Measurements from ENCODE around the gene NYAP1. TPM values are rescaled to one million over a fixed set of nuclear protein-coding genes. Genes with fewer than 3 reads are reported as not detected.

NYAP1 gene
- total and polyA plus RNA-seq, 2 of the 8 experiments (the other 6 are each of a cell fraction or from before 2014, with no cell fraction given): 1.9 to 4.6 TPM

- H3K18ac ChIP-seq (ENCODE audit: extremely low read depth, low read length): no peak overlapping the region
- H3K27ac ChIP-seq (ENCODE audit: low read depth, low read length): no peak overlapping the region
- no peak overlapping the region for H3K4me3 ChIP-seq (ENCODE audit: extremely low read depth in 1 of 4, insufficient read depth in 2 of 4, low read depth in 3 of 4, low read length in 4 of 4)
- no peak overlapping the region for H2BK15ac ChIP-seq (ENCODE audit: low read length)
- H3K4me2 ChIP-seq (ENCODE audit: insufficient read depth in 1 of 2, low read depth in 2 of 2, low read length in 2 of 2): no peak overlapping the region
- no peaks in the 10 kb centered on the region for H3K36me3 ChIP-seq (ENCODE audit: control insufficient read depth in 2 of 4, insufficient read depth in 4 of 4, low read length in 3 of 4)
- 79% methylated on average over 8 of the region's 8 CpGs; no CpG with 5 or more reads in 1 of the 2 experiments for WGBS, 2 experiments (ENCODE audit: extremely low coverage in 1 of 2, insufficient coverage in 1 of 2, insufficient read length in 1 of 2, insufficient replicate concordance in 2 of 2, low coverage in 1 of 2, low lambda C conversion rate in 2 of 2, missing lambda C conversion rate in 1 of 2)
- no peaks in the 10 kb centered on the region for H4K20me1 ChIP-seq (replicated peaks in 1 of 2; ENCODE audit: control insufficient read depth in 1 of 2, insufficient read depth in 2 of 2, low read length in 2 of 2)
- H3K27me3 ChIP-seq (replicated peaks in 1 of 4; ENCODE audit: control insufficient read depth in 3 of 4, extremely low read depth in 1 of 4, insufficient read depth in 3 of 4, low read length in 3 of 4): no peaks in the 10 kb centered on the region
- H3K9me3 ChIP-seq (ENCODE audit: insufficient read depth in 2 of 2, low read depth in 1 of 2, low read length in 1 of 2): no peaks in the 10 kb centered on the region
- DNase-seq (ENCODE audit: low read depth in 1 of 2, low spot score in 2 of 2): no peak
- no peak overlapping the region for H2BK12ac ChIP-seq (ENCODE audit: low read depth, low read length)
- H4K91ac ChIP-seq (replicated peaks; ENCODE audit: insufficient read length, low read length): no peak overlapping the region
- H2AK5ac ChIP-seq (ENCODE audit: low read depth, low read length): no peak overlapping the region
- no peak overlapping the region for H3K14ac ChIP-seq (ENCODE audit: insufficient read length)
- no peak overlapping the region for H2BK120ac ChIP-seq (replicated peaks; ENCODE audit: low read depth, low read length)
- no peak for FAIRE-seq
- H4K8ac ChIP-seq (ENCODE audit: extremely low read depth, insufficient read depth, low read length): no peak overlapping the region
- H3K79me2 ChIP-seq (ENCODE audit: control insufficient read depth in 1 of 2, insufficient read depth in 2 of 2, low read length in 2 of 2): no peaks in the 10 kb centered on the region
- H2AFZ ChIP-seq (ENCODE audit: low read length): no peak overlapping the region
- no peak overlapping the region for H3K9ac ChIP-seq (replicated peaks in 1 of 4; ENCODE audit: extremely low read depth in 1 of 4, low read depth in 3 of 4, low read length in 3 of 4)
- H3K23ac ChIP-seq (ENCODE audit: insufficient read length): no peak overlapping the region
- no peak overlapping the region for H3K4ac ChIP-seq (replicated peaks; ENCODE audit: insufficient read length, low read depth, low read length)
- no peaks in the 10 kb centered on the region for H3K23me2 ChIP-seq (ENCODE audit: low read depth, low read length)
- H3K4me1 ChIP-seq (replicated peaks in 1 of 4; ENCODE audit: control insufficient read depth in 3 of 4, insufficient read depth in 4 of 4, low read length in 3 of 4): peaks cover 0 to 6% (median 1%) of the 10 kb centered on the region in 4 experiments; a peak in 5 of 7 replicates
- H3K56ac ChIP-seq (replicated peaks; ENCODE audit: insufficient read length, low read depth, low read length): no peak overlapping the region
- H3K79me1 ChIP-seq (ENCODE audit: low read depth, low read length): no peaks in the 10 kb centered on the region
- CTCF ChIA-PET (ENCODE audit: partially characterized antibody): interaction anchor here (0.6 to 12.4 kb wide), 28 partner anchors 12 to 226 kb away, joined by 3 to 152 read pairs (median 4); partner anchors contain the start of genes MEPCE, NYAP1, TSC22D4 and ZCWPW1
- H2BK5ac ChIP-seq (ENCODE audit: low read depth, low read length): no peak overlapping the region
- POLR2A ChIA-PET (ENCODE audit: partially characterized antibody): interaction anchor here (0.6 to 1.3 kb wide), 8 partner anchors 8 to 137 kb away, joined by 3 to 6 read pairs (median 3); partner anchors contain the start of genes FBXO24, LRCH4, MEPCE and PCOLCE
- no peak overlapping the region for H4K5ac ChIP-seq (ENCODE audit: insufficient read length, low read depth, low read length)
- H2BK20ac ChIP-seq (ENCODE audit: low read length): no peak overlapping the region
- TF ChIP-seq FOSL1 (IDR thresholded peaks at IDR 0.05; ENCODE audit: insufficient read depth, low read depth, low read length) (no peak), JUND (IDR thresholded peaks at IDR 0.05; ENCODE audit: low read length) (no peak), CREB1 (IDR thresholded peaks at IDR 0.05) (no peak), NANOG (IDR thresholded peaks at IDR 0.05; ENCODE audit: insufficient read depth, low read depth, low read length, poor library complexity, severe bottlenecking) (no peak), YY1 (IDR thresholded peaks at IDR 0.05; ENCODE audit: low read depth, low read length) (no peak), ATF3 (IDR thresholded peaks at IDR 0.05; ENCODE audit: insufficient read depth, low read depth, low read length) (no peak), RXRA (IDR thresholded peaks at IDR 0.05; ENCODE audit: insufficient read depth, low read depth, low read length) (no peak), PHF8 (conservative IDR thresholded peaks at IDR 0.05; ENCODE audit: low read depth, low read length) (no peak), RNF2 (IDR thresholded peaks at IDR 0.05; ENCODE audit: borderline replicate concordance, low read depth, low read length, missing control alignments, poor library complexity, severe bottlenecking) (no peak), CBX5 (IDR thresholded peaks at IDR 0.05; ENCODE audit: low read depth, low read length) (no peak), RBBP5 (IDR thresholded peaks at IDR 0.05; ENCODE audit: borderline replicate concordance, low read depth, low read length) (no peak), KDM4A (IDR thresholded peaks at IDR 0.05; ENCODE audit: low read depth, low read length, severe bottlenecking) (no peak), SUZ12 (IDR thresholded peaks at IDR 0.05; ENCODE audit: low read length) (no peak)
Measured at GRCh38 chr7:100465299-100465698, 18.4 kb upstream of the NYAP1 start.

Measured in H1 (cell line).